ENCODE measurements around the gene MYO1E. TPM values are rescaled to one million over a fixed set of nuclear protein-coding genes. Genes with fewer than 3 reads are reported as not detected.

The MYO1E gene
- total and polyA plus RNA-seq, 7 donors, result 20.6 to 92.2 (median 32.1) TPM

- 93 to 94% methylated on average over 1 of the region's 1 CpG for WGBS, 2 donors
- TF ChIP-seq EP300 (IDR thresholded peaks at IDR 0.05) (no peak), POLR2AphosphoS5 (IDR thresholded peaks at IDR 0.05) (no peak), CTCF (IDR thresholded peaks at IDR 0.05) (no peak), POLR2A (IDR thresholded peaks at IDR 0.05) (no peak)
- H3K27ac ChIP-seq, result no peak overlapping the region
- DNase-seq, result no peak
- H3K36me3 ChIP-seq, result peaks cover 0 to 81% (median 32%) of the 10 kb centered on the region in 4 donors
- H3K9me3 ChIP-seq, result no peaks in the 10 kb centered on the region
- intact Hi-C loops (cut with DNase I), result no loop called here
- H3K4me3 ChIP-seq, result no peak overlapping the region
- H3K4me1 ChIP-seq, result no peaks in the 10 kb centered on the region
- H3K27me3 ChIP-seq, result no peaks in the 10 kb centered on the region
These were observed 278.6 kb downstream of the MYO1E start for GRCh38 chr15:59094077-59094476.

- no peak for DNase-seq
- Histone ChIP-seq H3K36me3 (peaks cover 0 to 86% (median 24%) of the 10 kb centered on the region in 4 donors), H3K4me3 (no peak overlapping the region), H3K27me3 (no peaks in the 10 kb centered on the region), H3K4me1 (no peaks in the 10 kb centered on the region), H3K9me3 (no peaks in the 10 kb centered on the region), H3K27ac (no peak overlapping the region)
- WGBS, 2 donors, result 95 to 99% methylated on average over 2 of the region's 2 CpGs
- no peak for TF ChIP-seq EP300 (IDR thresholded peaks at IDR 0.05)
- TF ChIP-seq POLR2AphosphoS5 (IDR thresholded peaks at IDR 0.05), result no peak
- no peak for TF ChIP-seq POLR2A (IDR thresholded peaks at IDR 0.05)
- no peak for TF ChIP-seq CTCF (IDR thresholded peaks at IDR 0.05)
- intact Hi-C loops (cut with DNase I), result no loop called here
These were observed 284.9 kb downstream of the MYO1E start for GRCh38 chr15:59087731-59088130.

Small RNA genes lying within 50 kb of the gene (small RNA-seq; reads per million reads assigned to genes)
- gene MIR2116, result 0.11 to 0.36 (median 0.22) reads per million in 3 donors
- 0 reads per million in 3 donors for gene RF00019
- 0 reads per million in 3 donors for gene RNU4-80P
- 0 to 0.07 (median 0) reads per million in 3 donors for gene RNU6-212P

Other genes with a start within 250 kb of the MYO1E start
- gene LDHAL6B, start 166.0 kb downstream of the MYO1E start, total RNA-seq, result not detected
- gene LDHAL6B, start 166.0 kb downstream of the MYO1E start, polyA plus RNA-seq, result not detected
- gene FAM81A, start 65.3 kb upstream of the MYO1E start, total RNA-seq, result 1 to 10 TPM in 3 of 4 donors, not detected in 1; 1.8 to 4.7 (median 2.1) TPM
- 1 to 10 TPM in 2 of 3 donors, under 1 TPM in 1; under 0.01 to 3.7 (median 2.8) TPM for gene FAM81A, start 65.3 kb upstream of the MYO1E start, polyA plus RNA-seq
- gene GCNT3, start 238.9 kb upstream of the MYO1E start, total RNA-seq, result 1 to 10 TPM in 1 of 4 donors, under 1 TPM in 1, not detected in 2; 0.36 to 1.1 TPM
- 100 to 1,000 TPM in 2 of 3 donors, 10 to 100 TPM in 1; 73.3 to 129 (median 126) TPM for gene GCNT3, start 238.9 kb upstream of the MYO1E start, polyA plus RNA-seq

Data from sigmoid colon (tissue), 7 donors.